Brain microvascular endothelial cell (primary cell): ENCODE measurements around the gene SH2D4B.
A peak's percentile ranks its signal among the peaks of the same experiment; 100 is the strongest.

ENCODE experiments used
- DNase-seq: peaks from one replicate; pipeline ENCODE4 v3.0.0-alpha.2; 2020
- H3K27ac ChIP-seq: fragments of 250-450 bp; sonication (Bioruptor Pico); 2 replicates; pipeline ENCODE4 v1.5.1; 2020; ENCODE audit warnings: mild to moderate bottlenecking, moderate library complexity
- H3K27me3 ChIP-seq: fragments of 250-450 bp; sonication (Bioruptor Pico); replicated peaks from 2 replicates; pipeline ENCODE4 v1.5.1; 2020; ENCODE audit warnings: mild to moderate bottlenecking
- H3K36me3 ChIP-seq: fragments of 250-450 bp; sonication (Bioruptor Pico); replicated peaks from 2 replicates; pipeline ENCODE4 v1.5.1; 2020; ENCODE audit warnings: mild to moderate bottlenecking
- H3K4me3 ChIP-seq: 2 replicates; pipeline ENCODE4 v1.5.1; 2011; ENCODE audit warnings: low read depth, mild to moderate bottlenecking, control low read depth, low read length, moderate library complexity
- CTCF ChIP-seq: IDR thresholded peaks from 2 replicates; pipeline ENCODE4 v1.5.1; 2011; ENCODE audit warnings: low read depth, mild to moderate bottlenecking, moderate library complexity, low read length, control low read depth, inconsistent platforms; ENCODE audit errors: missing control alignments
- in situ Hi-C: cut with HindIII; loops from 2 replicates; pipeline ENCODE4 v1.10.0; 2017; ENCODE audit warnings: low sequenced_read_pairs, low pct_ligation_motif_present

SH2D4B gene

DNA sequence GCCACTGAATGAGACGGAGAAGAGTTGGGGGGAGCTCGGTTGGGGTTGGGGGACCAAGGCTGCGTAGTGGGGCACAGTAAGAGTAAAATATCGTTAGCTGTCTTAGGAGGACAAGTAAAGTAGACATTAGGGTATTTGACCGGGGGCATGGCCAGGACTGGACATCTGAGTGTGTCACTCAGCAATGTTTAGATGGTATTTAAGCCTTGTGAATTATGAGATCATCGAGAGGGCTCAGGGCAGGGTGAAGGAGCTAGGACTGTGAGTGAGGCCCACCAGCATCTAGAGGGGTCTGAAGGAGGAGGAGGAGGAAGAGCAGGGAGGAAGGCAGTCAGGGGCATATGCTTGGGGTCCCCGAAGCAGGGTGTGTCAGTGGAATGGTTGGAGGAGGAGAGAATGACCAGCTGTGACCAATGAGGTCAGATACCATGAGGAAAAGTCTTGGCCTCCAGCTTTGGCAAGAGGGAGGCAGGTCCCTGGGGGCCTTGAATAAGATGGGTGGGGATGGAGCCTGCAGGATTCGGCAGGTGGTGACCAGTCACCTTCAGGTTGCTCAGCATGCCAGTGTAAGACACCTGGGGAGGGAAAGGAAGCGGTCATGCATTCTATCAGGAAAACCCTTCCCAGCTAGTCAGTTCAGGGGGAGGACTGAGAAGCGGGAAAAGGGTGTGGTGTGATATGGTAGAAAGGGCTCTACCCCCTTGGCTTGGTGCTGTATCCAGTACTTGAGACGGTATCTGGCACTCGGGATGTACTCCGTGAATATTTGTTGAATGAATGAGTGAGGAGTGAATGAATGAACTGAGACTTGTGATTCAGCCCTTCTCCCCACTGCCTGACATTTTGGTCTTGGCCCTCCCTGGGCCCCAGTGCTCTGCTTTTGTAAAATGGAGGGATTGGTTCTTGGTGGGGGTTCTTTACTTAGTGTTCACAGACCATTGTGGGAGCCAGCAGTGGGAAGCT lies 34.8 kb upstream of the SH2D4B start:
- Histone ChIP-seq H3K4me3 (no peak overlapping the region), H3K27me3 (no peaks in the 10 kb centered on the region), H3K36me3 (peaks cover 11% of the 10 kb centered on the region), H3K27ac (peak overlapping the region; percentile 56)
- DNase-seq, result no peak
- in situ Hi-C loops, result loop anchor here (10.0 kb wide), 1 partner anchor 48 kb away; the partner anchor contains the start of gene TSPAN14
- TF ChIP-seq CTCF, result no peak

GRCh38 chr10:80503584-80504157 lies 34.0 kb upstream of the SH2D4B start:
- Histone ChIP-seq H3K4me3 (no peak overlapping the region), H3K27me3 (no peaks in the 10 kb centered on the region), H3K27ac (peak overlapping the region; percentile 91), H3K36me3 (peaks cover 16% of the 10 kb centered on the region)
- in situ Hi-C loops, result loop anchor here (10.0 kb wide), 1 partner anchor 49 kb away; the partner anchor contains the start of gene TSPAN14
- no peak for DNase-seq
- no peak for TF ChIP-seq CTCF

DNA sequence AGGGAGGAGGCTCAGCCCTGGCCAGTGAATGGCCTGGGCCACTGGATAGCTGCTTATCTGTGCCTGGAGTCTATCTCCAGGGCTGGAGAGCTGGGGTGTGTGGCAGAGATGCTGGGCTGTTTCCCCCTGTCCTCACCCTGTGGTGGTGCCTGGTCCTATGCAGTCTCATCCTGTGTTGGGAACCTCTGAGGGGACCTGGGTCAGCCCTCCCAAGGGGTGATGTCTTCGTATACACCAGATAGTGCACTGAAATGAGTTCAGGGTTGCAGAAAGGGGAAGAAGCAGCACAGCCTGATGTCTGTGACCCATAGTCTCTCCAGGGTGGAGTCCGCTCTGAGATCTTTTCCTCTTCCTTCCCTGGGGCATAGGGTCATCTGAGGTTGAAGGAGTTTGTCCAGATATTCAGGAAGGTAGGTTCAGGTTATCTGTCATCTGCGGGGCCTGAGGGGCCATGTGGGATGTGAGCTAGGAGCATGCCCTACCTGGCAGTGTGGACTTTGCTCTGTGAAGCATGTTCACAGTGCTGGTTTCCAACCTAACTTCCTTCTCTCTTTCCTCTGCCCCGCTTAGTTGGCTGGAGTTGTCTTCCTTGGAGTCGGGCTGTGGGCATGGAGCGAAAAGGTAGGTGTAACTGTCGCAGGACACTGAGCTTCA lies 33.4 kb upstream of the SH2D4B start:
- DNase-seq, result no peak
- H3K36me3 ChIP-seq, result peaks cover 20% of the 10 kb centered on the region
- in situ Hi-C loops, result loop anchor here (10.0 kb wide), 1 partner anchor 49 kb away; the partner anchor contains the start of gene TSPAN14
- no peak overlapping the region for H3K4me3 ChIP-seq
- peak overlapping the region; percentile 91 for H3K27ac ChIP-seq
- no peak for TF ChIP-seq CTCF
- H3K27me3 ChIP-seq, result no peaks in the 10 kb centered on the region

DNA sequence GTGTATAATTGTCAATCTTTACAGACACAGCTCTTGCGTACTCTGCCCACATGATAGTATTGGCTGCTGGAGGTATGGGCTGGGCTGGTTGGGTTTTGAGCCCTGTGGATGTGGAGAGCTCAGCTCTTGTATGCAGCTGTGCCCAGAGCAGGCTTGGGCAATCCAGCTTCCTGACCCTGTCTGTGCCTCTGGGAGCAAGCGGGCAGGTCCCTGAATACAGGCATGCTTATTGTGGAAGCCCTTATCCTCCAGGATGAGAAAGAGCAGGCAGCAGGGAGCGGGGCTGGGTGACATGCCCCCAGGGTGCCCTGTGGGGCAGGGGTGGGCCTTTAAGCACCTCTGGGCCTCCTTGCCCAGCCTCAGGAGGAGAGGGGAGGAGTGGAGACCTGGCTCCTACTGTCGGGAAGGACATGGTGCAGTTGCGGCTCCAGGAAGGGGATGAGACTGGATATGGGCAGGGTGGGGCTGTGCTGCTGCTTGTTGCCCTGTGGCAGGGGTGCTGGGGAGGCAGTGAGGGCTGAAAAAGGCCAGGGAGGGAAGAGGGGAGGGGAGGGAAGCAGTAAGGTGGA lies 32.7 kb upstream of the SH2D4B start:
- in situ Hi-C loops, result loop anchor here (10.0 kb wide), 1 partner anchor 50 kb away; the partner anchor contains the start of gene TSPAN14
- no peak overlapping the region for H3K4me3 ChIP-seq
- no peak for DNase-seq
- TF ChIP-seq CTCF, result no peak
- peaks cover 18% of the 10 kb centered on the region for H3K36me3 ChIP-seq
- no peaks in the 10 kb centered on the region for H3K27me3 ChIP-seq
- peak overlapping the region; percentile 91 for H3K27ac ChIP-seq

GRCh38 chr10:80506189-80506575 lies 31.5 kb upstream of the SH2D4B start:
- Histone ChIP-seq H3K36me3 (peaks cover 24% of the 10 kb centered on the region), H3K27me3 (no peaks in the 10 kb centered on the region), H3K27ac (peak overlapping the region; percentile 91), H3K4me3 (no peak overlapping the region)
- no peak for TF ChIP-seq CTCF
- DNase-seq, result peak; percentile 79
- in situ Hi-C loops, result loop anchor here (10.0 kb wide), 1 partner anchor 51 kb away; the partner anchor contains the start of gene TSPAN14
